ENCODE results near the gene SLC6A18. TPM values are rescaled to one million over a fixed set of nuclear protein-coding genes. Genes with fewer than 3 reads are reported as not detected.

SLC6A18 gene
- total and polyA plus RNA-seq, 9 of the 15 experiments (the other 6 are each of a cell fraction or from before 2014, with no cell fraction given): not detected

- ATAC-seq (no peak), DNase-seq (ENCODE audit: extremely low read depth in 1 of 4, low spot score in 3 of 4) (no peak), FAIRE-seq (no peak)
- Histone ChIP-seq H3K36me3 (ENCODE audit: control insufficient read depth, insufficient read depth, low read length) (no peaks in the 10 kb centered on the region), H3K9me1 (ENCODE audit: control insufficient read depth, insufficient read depth, low read length) (no peaks in the 10 kb centered on the region), H3K4me2 (ENCODE audit: insufficient read depth, low read length) (no peak overlapping the region), H2AFZ (ENCODE audit: low read depth, low read length) (no peak overlapping the region), H3K9ac (ENCODE audit: insufficient read depth in 1 of 2, low read depth in 2 of 2, low read length in 2 of 2) (no peak overlapping the region), H3K27ac (ENCODE audit: extremely low read depth, low read depth, low read length) (no peak overlapping the region), H3K9me3 (replicated peaks; ENCODE audit: control insufficient read depth, insufficient read depth, low read depth, low read length) (no peaks in the 10 kb centered on the region; the same call in 1 of the 2 replicates), H3K4me3 (no peak overlapping the region), H3K27me3 (ENCODE audit: control insufficient read depth in 2 of 2, insufficient read depth in 2 of 2, low read length in 2 of 2) (no peaks in the 10 kb centered on the region; a peak in 1 of 5 replicates), H3K79me2 (ENCODE audit: control insufficient read depth, insufficient read depth, low read length) (no peaks in the 10 kb centered on the region), H3K4me1 (replicated peaks in 1 of 2; ENCODE audit: control insufficient read depth in 2 of 2, insufficient read depth in 2 of 2, low read length in 2 of 2) (peaks cover 32 to 56% of the 10 kb centered on the region in 2 experiments), H4K20me1 (replicated peaks; ENCODE audit: control insufficient read depth, insufficient read depth, low read length) (no peaks in the 10 kb centered on the region)
- 46% methylated on average over 6 of the region's 6 CpGs for WGBS (ENCODE audit: insufficient coverage, low coverage, missing lambda C conversion rate)
- BruUV-seq (replicated peaks): no TSS peak
- in situ Hi-C loops (cut with MboI) (no loop called here), intact Hi-C loops (cut with micrococcal nuclease) (no loop called here)
- ChIA-PET CTCF (ENCODE audit: low intra/inter-chr PET ratio) (no interaction called here), POLR2A (interaction anchor here (0.8 kb wide), 1 partner anchor 276 kb away, joined by 3 read pairs; no protein-coding TSS in a partner anchor)
- TF ChIP-seq ZNF311 (CRISPR knock-in tag; IDR thresholded peaks at IDR 0.05) (no peak), TAL1 (IDR thresholded peaks at IDR 0.05) (no peak), PTBP1 (IDR thresholded peaks at IDR 0.05; ENCODE audit: low read depth, low read length) (0 out of 2 replicates have a peak, but pooled peaks have one; percentile 26), KDM1A (IDR thresholded peaks at IDR 0.05) (0 out of 4 replicates have a peak, but pooled peaks of 1 of the 2 experiments have one; percentile 33), RBM14 (IDR thresholded peaks at IDR 0.05; ENCODE audit: borderline replicate concordance, insufficient read depth, low read depth, low read length) (no peak), HNRNPK (IDR thresholded peaks at IDR 0.05; ENCODE audit: low read depth, low read length, poor library complexity, severe bottlenecking) (no peak), BCOR (IDR thresholded peaks at IDR 0.05) (peak; percentile 54; the same call in 1 of the 2 replicates), TCF15 (CRISPR knock-in tag; IDR thresholded peaks at IDR 0.05) (no peak), RCOR1 (IDR thresholded peaks at IDR 0.05; ENCODE audit: borderline replicate concordance in 1 of 2, low read depth in 2 of 2, low read length in 2 of 2) (0 out of 4 replicates have a peak, but pooled peaks of 1 of the 2 experiments have one; percentile 16), KAT7 (CRISPR knock-in tag; IDR thresholded peaks at IDR 0.05; ENCODE audit: borderline replicate concordance) (no peak), ZNF384 (IDR thresholded peaks at IDR 0.05; ENCODE audit: low read depth, low read length) (no peak), ZBTB34 (CRISPR knock-in tag; IDR thresholded peaks at IDR 0.05) (no peak), CBX1 (IDR thresholded peaks at IDR 0.05; ENCODE audit: low read depth) (0 out of 2 replicates have a peak, but pooled peaks have one; percentile 28), SMAD1 (IDR thresholded peaks at IDR 0.05; ENCODE audit: low read depth, low read length, partially characterized antibody) (no peak), ZNF507 (tag; conservative IDR thresholded peaks at IDR 0.05) (no peak), JUNB (CRISPR knock-in tag; conservative IDR thresholded peaks at IDR 0.05) (no peak), ZNF146 (CRISPR knock-in tag; IDR thresholded peaks at IDR 0.05; ENCODE audit: unreplicated experiment) (peak; percentile 100)
Measured at GRCh38 chr5:1194378-1194777, 30.8 kb upstream of the SLC6A18 start.

Measured in K562 (cell line).